Measurements from ENCODE around the gene ENHO. TPM values are rescaled to one million over a fixed set of nuclear protein-coding genes. Genes with fewer than 3 reads are reported as not detected.

The ENHO gene
- total and polyA plus RNA-seq, 8 donors = 0.26 to 1.9 (median 1.3) TPM

- no peak overlapping the region for H3K4me3 ChIP-seq
- H3K27ac ChIP-seq = no peak overlapping the region
- ATAC-seq (no peak), DNase-seq (no peak)
- no peaks in the 10 kb centered on the region for H3K36me3 ChIP-seq
- H3K4me1 ChIP-seq = peaks cover 0 to 10% of the 10 kb centered on the region in 2 donors
- intact Hi-C loops (cut with DNase I) = no loop called here
- no peak for TF ChIP-seq CTCF (IDR thresholded peaks at IDR 0.05)
- no peaks in the 10 kb centered on the region for H3K9me3 ChIP-seq
- H3K27me3 ChIP-seq = peaks cover 0 to 36% of the 10 kb centered on the region in 2 donors
These were observed 1.3 kb downstream of the ENHO start for GRCh38 chr9:34521406-34522045.

- intact Hi-C loops (cut with DNase I) = no loop called here
- TF ChIP-seq CTCF (IDR thresholded peaks at IDR 0.05) = no peak
- H3K36me3 ChIP-seq = no peaks in the 10 kb centered on the region
- peaks cover 0 to 10% of the 10 kb centered on the region in 2 donors for H3K4me1 ChIP-seq
- peaks cover 0 to 31% of the 10 kb centered on the region in 2 donors for H3K27me3 ChIP-seq
- no peak for DNase-seq
- H3K27ac ChIP-seq = no peak overlapping the region
- no peaks in the 10 kb centered on the region for H3K9me3 ChIP-seq
- ATAC-seq = no peak
- H3K4me3 ChIP-seq = no peak overlapping the region
These were observed 2.0 kb downstream of the ENHO start for GRCh38 chr9:34520505-34521385.

- Histone ChIP-seq H3K36me3 (no peaks in the 10 kb centered on the region), H3K4me3 (no peak overlapping the region), H3K4me1 (peaks cover 0 to 10% of the 10 kb centered on the region in 2 donors), H3K27me3 (peaks cover 0 to 31% of the 10 kb centered on the region in 2 donors), H3K9me3 (no peaks in the 10 kb centered on the region), H3K27ac (no peak overlapping the region)
- intact Hi-C loops (cut with DNase I) = no loop called here
- no peak for TF ChIP-seq CTCF (IDR thresholded peaks at IDR 0.05)
- ATAC-seq (no peak), DNase-seq (no peak)
These were observed 2.7 kb downstream of the ENHO start for GRCh38 chr9:34520096-34520495.

GRCh38 chr9:34519321-34520020 lies 3.3 kb downstream of the ENHO start:
- intact Hi-C loops (cut with DNase I) = no loop called here
- Histone ChIP-seq H3K4me3 (no peak overlapping the region), H3K27me3 (peaks cover 0 to 27% of the 10 kb centered on the region in 2 donors), H3K9me3 (no peaks in the 10 kb centered on the region), H3K36me3 (no peaks in the 10 kb centered on the region), H3K27ac (no peak overlapping the region), H3K4me1 (peaks cover 0 to 10% of the 10 kb centered on the region in 2 donors)
- no peak for TF ChIP-seq CTCF (IDR thresholded peaks at IDR 0.05)
- no peak for ATAC-seq
- DNase-seq = no peak

- no peaks in the 10 kb centered on the region for H3K9me3 ChIP-seq
- peaks cover 0 to 10% of the 10 kb centered on the region in 2 donors for H3K4me1 ChIP-seq
- no peak overlapping the region for H3K27ac ChIP-seq
- H3K27me3 ChIP-seq = peaks cover 0 to 22% of the 10 kb centered on the region in 2 donors
- intact Hi-C loops (cut with DNase I) = no loop called here
- TF ChIP-seq CTCF (IDR thresholded peaks at IDR 0.05) = no peak
- no peak overlapping the region for H3K4me3 ChIP-seq
- no peaks in the 10 kb centered on the region for H3K36me3 ChIP-seq
- DNase-seq (no peak), ATAC-seq (no peak)
These were observed 3.9 kb downstream of the ENHO start for GRCh38 chr9:34518896-34519295.
